ENCODE measurements around the gene B4GALT2.

Gene B4GALT2

GRCh38 chr1:44029260-44029910, 50.4 kb downstream of the B4GALT2 start:
- DNase-seq (ENCODE audit: low read depth, low spot score), result no peak
- H3K4me1 ChIP-seq (ENCODE audit: insufficient read depth, insufficient read length), result peaks cover 34% of the 10 kb centered on the region
- TF ChIP-seq YY1 (IDR thresholded peaks at IDR 0.05; ENCODE audit: insufficient read depth, insufficient read length) (no peak), ZNF274 (IDR thresholded peaks at IDR 0.05; ENCODE audit: low read depth, low read length) (no peak), SUZ12 (IDR thresholded peaks at IDR 0.05; ENCODE audit: extremely low read depth, insufficient read depth, insufficient read length) (no peak)
- peak overlapping the region; percentile 38 for H3K4me3 ChIP-seq (ENCODE audit: insufficient read length, low read depth)
- H3K36me3 ChIP-seq (ENCODE audit: insufficient read depth, insufficient read length, low read length), result no peaks in the 10 kb centered on the region
- peak overlapping the region; percentile 58 for H3K9ac ChIP-seq (ENCODE audit: insufficient read length, low read depth)
- peaks cover 11% of the 10 kb centered on the region for H3K27me3 ChIP-seq (ENCODE audit: insufficient read depth, insufficient read length)
- no peaks in the 10 kb centered on the region for H3K9me3 ChIP-seq (ENCODE audit: insufficient read depth, low read length)

DNA sequence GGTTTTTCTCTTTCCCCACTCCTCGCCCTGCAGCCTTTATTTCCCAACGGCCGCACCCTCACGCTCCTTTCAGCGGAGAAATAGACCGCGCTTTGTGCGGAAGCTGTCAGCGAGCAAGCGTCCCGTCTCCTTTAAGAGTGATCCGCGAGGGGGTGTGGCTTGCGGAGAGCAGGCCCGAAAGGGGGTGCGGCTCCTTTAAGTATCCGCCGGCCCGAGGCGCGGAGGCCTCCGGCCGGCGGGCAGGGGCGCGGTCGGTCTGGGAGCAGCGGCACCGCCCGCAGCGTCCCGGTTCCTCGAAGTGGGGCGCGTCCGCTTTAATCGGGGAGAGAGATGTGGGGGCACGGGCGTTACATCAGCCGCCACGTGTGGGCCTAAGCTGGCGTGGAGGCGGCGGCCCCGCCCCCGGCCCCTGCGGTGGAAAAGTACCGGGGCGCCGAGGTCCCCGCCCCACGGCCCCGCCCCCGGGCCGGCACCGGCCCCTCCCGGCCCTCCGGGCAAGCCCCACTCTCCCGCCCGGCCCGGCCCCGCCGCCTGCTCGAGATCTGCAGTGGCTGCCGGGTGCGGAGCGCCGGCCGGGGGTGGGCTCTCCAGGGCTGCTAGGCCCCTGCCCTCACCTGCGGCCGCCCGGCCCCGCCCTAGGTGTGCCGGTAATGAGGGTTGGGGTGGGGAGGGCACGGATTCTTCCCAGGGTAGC, 51.0 kb downstream of the B4GALT2 start:
- H3K27me3 ChIP-seq (ENCODE audit: insufficient read depth, insufficient read length), result peaks cover 11% of the 10 kb centered on the region
- H3K9ac ChIP-seq (ENCODE audit: insufficient read length, low read depth), result peak overlapping the region; percentile 93
- no peaks in the 10 kb centered on the region for H3K9me3 ChIP-seq (ENCODE audit: insufficient read depth, low read length)
- H3K36me3 ChIP-seq (ENCODE audit: insufficient read depth, insufficient read length, low read length), result no peaks in the 10 kb centered on the region
- DNase-seq (ENCODE audit: low read depth, low spot score), result peak; percentile 94
- peak overlapping the region; percentile 84 for H3K4me3 ChIP-seq (ENCODE audit: insufficient read length, low read depth)
- TF ChIP-seq ZNF274 (IDR thresholded peaks at IDR 0.05; ENCODE audit: low read depth, low read length), result no peak
- TF ChIP-seq YY1 (IDR thresholded peaks at IDR 0.05; ENCODE audit: insufficient read depth, insufficient read length), result no peak
- no peak for TF ChIP-seq SUZ12 (IDR thresholded peaks at IDR 0.05; ENCODE audit: extremely low read depth, insufficient read depth, insufficient read length)
- H3K4me1 ChIP-seq (ENCODE audit: insufficient read depth, insufficient read length), result peaks cover 34% of the 10 kb centered on the region

DNA sequence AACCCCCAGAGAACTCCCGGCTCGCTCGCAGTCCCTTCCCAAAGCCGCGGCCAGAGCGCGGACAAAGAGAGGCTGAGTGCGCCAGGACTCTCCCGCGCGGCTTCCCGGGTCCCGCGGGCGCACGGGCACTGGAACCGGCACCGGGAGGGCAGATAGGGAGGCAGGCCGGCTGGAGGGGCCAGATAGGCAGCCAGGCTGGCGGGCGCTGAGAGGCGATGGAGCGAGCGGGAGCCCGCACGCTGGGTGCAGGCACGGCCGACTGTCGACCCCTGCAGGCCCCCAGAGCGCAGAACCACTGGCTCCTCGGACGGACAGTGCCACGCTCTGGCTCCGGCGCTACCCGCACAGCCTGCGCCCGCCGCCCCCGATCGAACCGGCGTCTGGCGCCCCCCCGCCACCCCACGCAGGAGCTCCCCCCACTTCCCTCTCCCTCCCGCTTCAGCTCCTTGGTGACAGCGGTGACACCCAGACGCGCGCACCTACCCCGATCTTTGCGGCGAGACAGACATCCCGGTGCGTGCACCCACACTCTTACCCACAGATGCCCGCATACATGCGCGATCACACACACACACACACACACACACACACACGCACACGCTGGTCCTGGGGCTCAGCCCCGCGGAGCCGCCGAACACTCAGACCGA, 51.7 kb downstream of the B4GALT2 start:
- H3K36me3 ChIP-seq (ENCODE audit: insufficient read depth, insufficient read length, low read length), result no peaks in the 10 kb centered on the region
- H3K4me3 ChIP-seq (ENCODE audit: insufficient read length, low read depth), result peak overlapping the region; percentile 84
- H3K4me1 ChIP-seq (ENCODE audit: insufficient read depth, insufficient read length), result peaks cover 33% of the 10 kb centered on the region
- H3K9ac ChIP-seq (ENCODE audit: insufficient read length, low read depth), result peak overlapping the region; percentile 93
- H3K27me3 ChIP-seq (ENCODE audit: insufficient read depth, insufficient read length), result peaks cover 11% of the 10 kb centered on the region
- DNase-seq (ENCODE audit: low read depth, low spot score), result peak; percentile 44
- TF ChIP-seq ZNF274 (IDR thresholded peaks at IDR 0.05; ENCODE audit: low read depth, low read length) (no peak), YY1 (IDR thresholded peaks at IDR 0.05; ENCODE audit: insufficient read depth, insufficient read length) (no peak), SUZ12 (IDR thresholded peaks at IDR 0.05; ENCODE audit: extremely low read depth, insufficient read depth, insufficient read length) (no peak)
- no peaks in the 10 kb centered on the region for H3K9me3 ChIP-seq (ENCODE audit: insufficient read depth, low read length)

- peak within 1 kb of the TSS; percentile 93 for H3K9ac ChIP-seq (ENCODE audit: insufficient read length, low read depth)
Measured at GRCh38 chr1:44031252-44032169, 52.5 kb downstream of the B4GALT2 start, which contains the start of gene SLC6A9. TSS of gene SLC6A9 (minus strand) at chr1:44031462. CDS start at chr1:44024277, 7,185 bp downstream.

DNA sequence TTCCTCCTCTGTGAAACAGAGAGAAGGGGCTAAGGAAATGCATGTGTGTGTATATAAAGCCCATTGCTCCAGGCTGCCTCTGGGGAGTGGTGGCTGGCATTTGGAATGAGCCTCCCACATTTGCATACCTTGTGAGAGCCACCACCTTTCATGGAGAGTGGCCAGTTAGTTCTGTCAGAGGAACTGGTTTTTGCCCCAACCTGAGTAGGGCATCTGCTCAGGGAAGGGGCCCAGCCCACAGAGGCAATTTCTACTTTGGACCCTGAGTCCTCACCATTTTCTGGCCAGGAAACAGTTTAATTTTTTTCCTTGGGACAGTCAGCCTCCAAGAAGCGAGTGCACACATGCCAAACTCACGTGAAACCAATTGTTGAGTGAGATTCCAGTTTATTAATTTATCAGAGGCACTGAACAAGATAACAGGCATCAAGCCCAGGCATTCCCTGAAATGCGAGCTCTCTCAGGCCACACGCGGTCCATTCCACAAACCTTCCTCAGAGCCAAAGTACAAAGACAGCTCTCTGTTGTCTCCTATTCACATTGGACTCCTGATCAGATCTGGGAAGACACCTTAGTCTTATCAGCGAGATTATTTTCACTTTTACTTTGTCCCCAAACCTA, 53.3 kb downstream of the B4GALT2 start:
- Histone ChIP-seq H3K4me1 (ENCODE audit: insufficient read depth, insufficient read length) (peaks cover 33% of the 10 kb centered on the region), H3K27me3 (ENCODE audit: insufficient read depth, insufficient read length) (peaks cover 11% of the 10 kb centered on the region), H3K4me3 (ENCODE audit: insufficient read length, low read depth) (peak overlapping the region; percentile 84), H3K9ac (ENCODE audit: insufficient read length, low read depth) (peak overlapping the region; percentile 93), H3K9me3 (ENCODE audit: insufficient read depth, low read length) (no peaks in the 10 kb centered on the region), H3K36me3 (ENCODE audit: insufficient read depth, insufficient read length, low read length) (no peaks in the 10 kb centered on the region)
- TF ChIP-seq YY1 (IDR thresholded peaks at IDR 0.05; ENCODE audit: insufficient read depth, insufficient read length), result no peak
- no peak for TF ChIP-seq ZNF274 (IDR thresholded peaks at IDR 0.05; ENCODE audit: low read depth, low read length)
- no peak for TF ChIP-seq SUZ12 (IDR thresholded peaks at IDR 0.05; ENCODE audit: extremely low read depth, insufficient read depth, insufficient read length)
- no peak for DNase-seq (ENCODE audit: low read depth, low spot score)

More at GRCh38 chr1:44031252-44032169, 52.5 kb downstream of the B4GALT2 start, which contains the start of gene SLC6A9:
- Histone ChIP-seq H3K4me3 (ENCODE audit: insufficient read length, low read depth) (peak within 1 kb of the TSS; percentile 84), H3K36me3 (ENCODE audit: insufficient read depth, insufficient read length, low read length) (no peaks in the 10 kb centered on the region), H3K4me1 (ENCODE audit: insufficient read depth, insufficient read length) (peaks cover 35% of the 10 kb centered on the region), H3K9me3 (ENCODE audit: insufficient read depth, low read length) (no peaks in the 10 kb centered on the region), H3K27me3 (ENCODE audit: insufficient read depth, insufficient read length) (peaks cover 11% of the 10 kb centered on the region)
- DNase-seq (ENCODE audit: low read depth, low spot score), result peak; percentile 43
- TF ChIP-seq YY1 (IDR thresholded peaks at IDR 0.05; ENCODE audit: insufficient read depth, insufficient read length), result no peak
- no peak for TF ChIP-seq ZNF274 (IDR thresholded peaks at IDR 0.05; ENCODE audit: low read depth, low read length)
- no peak for TF ChIP-seq SUZ12 (IDR thresholded peaks at IDR 0.05; ENCODE audit: extremely low read depth, insufficient read depth, insufficient read length)

- TF ChIP-seq SUZ12 (IDR thresholded peaks at IDR 0.05; ENCODE audit: extremely low read depth, insufficient read depth, insufficient read length) (no peak), ZNF274 (IDR thresholded peaks at IDR 0.05; ENCODE audit: low read depth, low read length) (no peak), YY1 (IDR thresholded peaks at IDR 0.05; ENCODE audit: insufficient read depth, insufficient read length) (no peak)
- Histone ChIP-seq H3K36me3 (ENCODE audit: insufficient read depth, insufficient read length, low read length) (no peaks in the 10 kb centered on the region), H3K4me1 (ENCODE audit: insufficient read depth, insufficient read length) (peaks cover 33% of the 10 kb centered on the region), H3K27me3 (ENCODE audit: insufficient read depth, insufficient read length) (peaks cover 11% of the 10 kb centered on the region), H3K4me3 (ENCODE audit: insufficient read length, low read depth) (no peak overlapping the region), H3K9me3 (ENCODE audit: insufficient read depth, low read length) (no peaks in the 10 kb centered on the region), H3K9ac (ENCODE audit: insufficient read length, low read depth) (no peak overlapping the region)
- no peak for DNase-seq (ENCODE audit: low read depth, low spot score)
Measured at GRCh38 chr1:44033041-44033575, 54.1 kb downstream of the B4GALT2 start.

All from NT2/D1 (cell line).